MV-4-11 (cell line): ENCODE data around the gene PLOD1.
"Not testable (repeated sequence)": the region's sequence is repeated elsewhere in the genome, so short reads cannot be mapped to it uniquely, and the experiment has no call there.

Experiments
- DNase-seq: peaks from one replicate; lab custom pipeline; 2025; lab: John Stamatoyannopoulos, UW

The PLOD1 gene

GRCh38 chr1:11939794-11940193 lies 5.3 kb downstream of the PLOD1 start:
- DNase-seq, result not testable (repeated sequence)

- DNase-seq, result no peak
Observed at GRCh38 chr1:11940260-11940921, 5.9 kb downstream of the PLOD1 start.

GRCh38 chr1:11942280-11942679 lies 7.8 kb downstream of the PLOD1 start:
- DNase-seq, result no peak

- no peak for DNase-seq
Observed at GRCh38 chr1:11943619-11944018, 9.1 kb downstream of the PLOD1 start.

- DNase-seq, result no peak
Observed at GRCh38 chr1:11944358-11944931, 9.9 kb downstream of the PLOD1 start.

GRCh38 chr1:11946647-11947046 lies 12.1 kb downstream of the PLOD1 start:
- peak; percentile 42 for DNase-seq

DNA sequence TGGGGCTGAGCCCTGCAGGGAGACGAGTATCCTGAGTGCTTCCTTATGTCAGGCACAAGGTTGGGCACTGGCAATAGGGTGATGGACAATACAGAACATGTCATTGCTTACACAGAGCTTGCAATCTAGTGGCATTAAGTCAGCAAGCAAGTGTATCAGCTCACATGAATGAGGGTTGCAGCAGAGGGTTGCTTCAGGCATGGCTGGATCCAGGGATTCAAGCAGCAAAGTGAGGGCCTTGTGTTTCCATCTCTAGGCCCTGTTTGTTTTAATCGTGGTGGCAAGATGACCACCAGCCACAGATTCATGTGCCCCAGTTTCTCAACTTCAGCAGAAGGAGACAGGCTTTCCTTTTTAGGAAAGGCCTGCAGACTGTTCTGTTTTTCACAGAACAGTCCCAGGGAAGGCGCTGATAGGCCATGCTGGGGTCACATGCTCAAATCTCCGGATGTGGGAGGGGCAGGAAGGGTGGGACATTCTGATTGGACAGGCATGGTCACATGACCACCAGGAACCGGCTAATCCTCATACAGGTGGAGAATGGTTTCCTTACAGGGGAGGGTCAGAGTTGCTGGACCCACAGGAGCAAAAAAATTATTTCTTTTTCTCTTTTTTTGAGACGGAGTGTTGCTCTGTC lies 14.4 kb downstream of the PLOD1 start:
- peak; percentile 56 for DNase-seq

DNA sequence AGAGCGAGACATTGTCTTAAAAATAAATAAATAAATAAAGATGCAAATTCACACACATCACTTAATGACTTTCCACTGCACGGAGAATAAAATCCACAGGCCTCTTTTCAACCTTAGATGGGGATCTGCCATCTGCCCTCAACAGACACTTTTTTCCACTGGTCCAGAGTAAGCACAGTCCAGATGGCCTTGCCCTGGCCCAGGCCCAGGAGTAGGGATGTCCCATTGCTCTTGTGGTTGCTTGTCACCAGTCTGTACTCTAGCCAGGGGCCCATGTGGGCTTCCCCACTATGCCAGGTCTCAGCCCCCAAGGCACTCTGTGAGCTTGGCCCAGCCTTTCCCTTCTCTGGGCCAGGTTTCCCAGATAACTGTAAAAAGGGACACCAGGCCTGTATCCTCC lies 17.4 kb downstream of the PLOD1 start:
- no peak for DNase-seq

- no peak for DNase-seq
Observed at GRCh38 chr1:11952455-11953109, 18.1 kb downstream of the PLOD1 start.

GRCh38 chr1:11955221-11955620 lies 20.7 kb downstream of the PLOD1 start:
- no peak for DNase-seq

GRCh38 chr1:11957398-11957797 lies 22.9 kb downstream of the PLOD1 start:
- DNase-seq, result no peak

DNA sequence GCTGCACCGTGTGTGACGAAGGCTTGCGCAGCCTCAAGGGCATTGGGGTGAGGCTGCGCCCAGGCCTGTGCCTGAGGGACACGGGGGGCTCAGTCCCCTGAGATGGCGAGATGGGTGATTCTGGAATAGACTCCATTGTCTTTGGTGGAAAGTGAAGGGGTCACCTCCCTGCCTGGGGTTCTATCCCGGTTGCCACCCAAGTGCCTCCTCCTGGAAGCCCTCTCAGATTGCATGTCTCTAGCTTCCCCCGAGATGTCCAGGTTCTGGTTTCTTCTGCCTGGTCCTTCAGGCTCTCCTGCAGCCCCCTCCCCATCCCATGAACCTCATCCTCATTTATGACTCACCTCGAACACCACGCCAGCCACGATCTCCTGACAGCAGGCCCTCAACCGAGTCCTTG lies 23.4 kb downstream of the PLOD1 start:
- no peak for DNase-seq

GRCh38 chr1:11960276-11960675 lies 25.8 kb downstream of the PLOD1 start:
- no peak for DNase-seq

DNA sequence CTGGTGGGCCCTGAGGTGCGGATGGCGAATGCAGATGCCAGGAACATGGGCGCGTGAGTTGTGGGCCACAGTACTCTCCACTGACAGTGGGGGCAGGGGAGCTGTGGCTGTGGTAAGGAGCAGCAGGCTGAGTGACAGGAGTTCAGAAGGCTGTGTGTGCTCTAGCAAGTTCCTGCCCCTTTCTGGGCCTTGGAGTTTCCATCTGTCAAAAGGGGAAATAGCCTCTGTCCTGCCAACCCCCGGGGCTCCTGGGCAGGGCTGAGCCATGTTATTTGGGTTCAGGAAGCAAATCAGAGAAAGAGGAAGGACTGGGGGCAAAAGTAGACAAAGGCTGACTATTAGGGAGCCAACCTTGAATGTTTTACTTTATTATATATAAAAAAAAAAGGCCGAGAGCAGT lies 26.2 kb downstream of the PLOD1 start:
- peak; percentile 84 for DNase-seq

DNA sequence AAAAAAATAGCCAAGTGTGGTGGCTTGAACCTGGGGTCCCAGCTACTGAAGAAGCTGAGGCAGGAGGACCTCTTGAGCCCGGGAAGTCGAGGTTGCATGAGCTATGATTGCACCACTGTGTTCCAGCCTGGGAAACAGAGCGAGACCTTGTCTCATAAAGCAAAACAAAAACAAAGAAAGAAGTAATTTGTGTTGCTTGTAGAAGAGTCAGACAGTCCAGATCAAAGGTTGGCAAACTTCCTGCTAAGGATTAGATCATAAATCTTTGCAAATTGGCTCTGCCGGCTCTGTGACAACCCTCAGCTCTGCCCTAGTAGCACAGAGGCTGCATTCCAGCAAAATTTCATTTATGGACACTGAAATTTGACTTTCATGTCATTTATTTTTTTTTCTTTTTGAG lies 26.7 kb downstream of the PLOD1 start:
- peak; percentile 51 for DNase-seq

- no peak for DNase-seq
Observed at GRCh38 chr1:11963622-11964021, 29.1 kb downstream of the PLOD1 start.

DNA sequence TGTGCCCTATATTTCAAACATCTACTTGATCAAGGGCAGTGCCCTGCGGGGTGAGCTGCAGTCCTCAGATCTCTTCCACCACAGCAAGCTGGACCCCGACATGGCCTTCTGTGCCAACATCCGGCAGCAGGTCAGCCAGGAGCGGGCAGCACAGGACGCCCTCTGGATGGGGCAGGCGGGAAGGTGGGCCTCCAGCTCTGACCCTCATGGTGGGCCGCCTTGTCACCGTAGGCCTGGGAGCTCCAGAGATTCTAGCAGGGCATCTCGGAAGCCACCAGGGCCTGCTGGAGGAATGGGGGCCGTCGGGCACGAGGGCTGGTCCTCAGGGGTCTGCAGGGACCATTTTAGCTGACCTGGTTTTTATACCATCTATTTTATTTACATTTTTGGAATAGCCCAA lies 30.1 kb downstream of the PLOD1 start:
- DNase-seq, result no peak

- DNase-seq, result peak; percentile 66
Observed at GRCh38 chr1:11967028-11967547, 32.6 kb downstream of the PLOD1 start.

DNA sequence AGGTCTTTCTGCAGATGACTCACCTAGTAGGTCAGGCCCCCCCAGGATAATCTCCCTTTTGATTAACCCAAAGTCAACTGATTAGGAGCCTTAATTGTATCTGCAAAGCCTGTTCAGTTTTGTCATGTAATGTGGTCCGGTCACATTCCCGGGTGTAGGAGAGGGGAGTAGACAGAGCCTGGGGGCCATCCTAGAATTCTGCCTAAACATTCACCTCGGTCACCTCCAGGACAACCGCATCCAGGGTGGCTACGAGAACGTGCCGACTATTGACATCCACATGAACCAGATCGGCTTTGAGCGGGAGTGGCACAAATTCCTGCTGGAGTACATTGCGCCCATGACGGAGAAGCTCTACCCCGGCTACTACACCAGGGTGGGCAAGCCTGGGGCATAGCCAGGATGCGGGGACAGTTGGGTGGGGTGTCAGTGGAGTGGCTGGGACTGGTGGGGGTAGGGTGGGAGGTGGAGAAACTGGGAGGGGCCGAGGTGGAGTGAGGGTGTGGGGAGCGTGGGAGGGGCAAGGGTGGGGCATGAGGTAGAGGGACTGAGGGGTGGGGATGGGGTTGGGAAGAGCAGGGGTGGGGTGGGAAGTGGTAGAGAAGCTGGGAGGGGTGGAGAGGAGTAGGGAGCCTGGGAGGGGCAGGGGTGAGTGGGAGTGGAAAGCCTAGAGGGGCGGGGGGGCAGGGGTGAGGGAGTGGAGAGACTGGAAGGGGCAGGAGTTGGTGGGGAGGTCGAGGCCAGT lies 36.1 kb downstream of the PLOD1 start:
- DNase-seq, result no peak

DNA sequence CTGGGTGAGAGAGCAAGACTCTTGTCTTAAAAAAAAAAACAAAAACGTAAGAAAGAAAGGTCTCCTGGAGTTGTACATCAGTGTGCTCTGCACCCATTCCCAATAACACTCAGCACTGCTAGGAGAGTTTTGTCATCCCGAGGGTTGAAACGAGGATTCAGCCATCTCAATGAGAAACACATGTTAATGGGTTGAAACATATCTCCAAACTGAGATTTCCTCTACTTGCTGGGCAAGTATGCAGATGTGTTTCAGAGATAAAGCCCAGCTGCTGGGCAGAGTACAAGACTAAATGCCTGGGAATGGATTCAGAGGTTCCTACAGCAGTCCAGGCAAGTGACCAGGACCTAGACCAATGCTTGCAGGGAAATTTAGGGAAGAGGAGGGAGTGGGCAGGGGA lies 43.1 kb downstream of the PLOD1 start:
- no peak for DNase-seq

DNA sequence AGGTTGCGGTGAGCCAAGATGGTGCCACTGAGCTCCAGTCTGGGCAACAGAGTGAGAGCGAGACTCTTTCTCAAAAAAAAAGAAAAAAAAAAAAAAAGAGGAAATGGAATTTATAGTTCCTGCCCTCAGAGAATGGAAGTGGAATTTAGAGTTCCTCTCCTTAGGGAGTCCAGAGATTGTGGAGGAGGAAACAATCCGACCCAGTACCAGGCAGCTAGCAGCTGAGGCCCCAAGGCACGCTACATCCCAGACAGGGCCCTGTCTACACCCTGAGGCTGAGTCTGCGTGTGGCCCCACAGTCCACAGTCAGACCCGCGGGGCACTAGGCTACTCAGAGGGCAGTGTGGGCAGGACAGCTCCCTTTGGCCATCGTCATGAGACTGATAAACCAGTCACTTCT lies 43.8 kb downstream of the PLOD1 start:
- peak; percentile 66 for DNase-seq
